Activated B cell treated with CpG ODN at 0.5 μM for 24 hours (primary cell): Measurements from ENCODE around the gene CD300E. TPM values are rescaled to one million over a fixed set of nuclear protein-coding genes. Genes with fewer than 3 reads are reported as not detected.

Experiments used
- ATAC-seq: fragments of 200-7000 bp; cut with Tn5 transposase; one replicate; pipeline ENCODE4 v1.10.0; 2021; ENCODE audit warnings: low read depth, mild to moderate bottlenecking, moderate library complexity
- CTCF ChIA-PET: fragments of 350-600 bp; sonication (Branson Sonifier 250); formaldehyde crosslinking; loops from one replicate; lab custom pipeline; 2021; ENCODE audit warnings: antibody characterized with exemption; lab: Charles Lee
- POLR2A ChIA-PET: fragments of 350-600 bp; sonication (Branson Sonifier 250); formaldehyde crosslinking; loops from one replicate; lab custom pipeline; 2021; ENCODE audit warnings: antibody characterized with exemption; lab: Charles Lee
- DNase-seq: peaks from one replicate; pipeline ENCODE4 v3.0.0; 2022
- H3K27ac Mint-ChIP-seq: one replicate; pipeline ENCODE4 v1.8.0; 2020; ENCODE audit warnings: mixed read lengths
- H3K27me3 Mint-ChIP-seq: one replicate; pipeline ENCODE4 v1.8.0; 2021; ENCODE audit warnings: mixed read lengths
- H3K36me3 Mint-ChIP-seq: one replicate; pipeline ENCODE4 v1.8.0; 2021; ENCODE audit warnings: low read depth, mixed read lengths
- H3K4me1 Mint-ChIP-seq: one replicate; pipeline ENCODE4 v1.8.0; 2021; ENCODE audit warnings: mixed read lengths
- H3K4me3 Mint-ChIP-seq: one replicate; pipeline ENCODE4 v1.8.0; 2020; ENCODE audit warnings: mild to moderate bottlenecking, mixed read lengths
- H3K9me3 Mint-ChIP-seq: one replicate; pipeline ENCODE4 v1.8.0; 2020; ENCODE audit warnings: mixed read lengths
- CTCF ChIP-seq: fragments of 200-600 bp; IDR thresholded peaks from one replicate; pipeline ENCODE4 v1.8.0; 2022; ENCODE audit warnings: antibody characterized with exemption, mild to moderate bottlenecking
- intact Hi-C: fragments of 100-400 bp; cut with micrococcal nuclease; formaldehyde crosslinking; loops from one replicate; pipeline ENCODE4 v1.15.1; 2024
- total RNA-seq: library from RNA; stranded (reverse); gene quantifications from 2 replicates; pipeline ENCODE4 v1.2.3, GENCODE V29; 2022

CD300E gene
- 0.09 and 0.29 TPM in 2 replicates for total RNA-seq

GRCh38 chr17:74623693-74624093, at the start of gene CD300E:
Gene CD300E (minus strand): TSS chr17:74623738. CDS start chr17:74623621, 117 bp downstream.
- intact Hi-C loops, result no loop called here
- H3K27ac Mint-ChIP-seq, result peak within 1 kb of the TSS; percentile 8
- ChIA-PET POLR2A (no interaction called here), CTCF (no interaction called here)
- H3K4me3 Mint-ChIP-seq, result no peak within 1 kb of the TSS
- no peak for DNase-seq
- TF ChIP-seq CTCF, result no peak
- peaks cover 30% of the 10 kb centered on the region for H3K27me3 Mint-ChIP-seq
- no peak for ATAC-seq
- H3K4me1 Mint-ChIP-seq, result peaks cover 2% of the 10 kb centered on the region
- H3K9me3 Mint-ChIP-seq, result no peaks in the 10 kb centered on the region
- H3K36me3 Mint-ChIP-seq, result no peaks in the 10 kb centered on the region

GRCh38 chr17:74671031-74671771, 47.7 kb upstream of the CD300E start:
- H3K36me3 Mint-ChIP-seq, result no peaks in the 10 kb centered on the region
- ChIA-PET POLR2A (no interaction called here), CTCF (interaction anchor here (1.3 to 2.3 kb wide), 2 partner anchors 14 to 67 kb away, joined by 4 to 10 read pairs; no protein-coding TSS in a partner anchor)
- no peaks in the 10 kb centered on the region for H3K9me3 Mint-ChIP-seq
- intact Hi-C loops, result no loop called here
- TF ChIP-seq CTCF, result no peak
- no peak overlapping the region for H3K4me3 Mint-ChIP-seq
- H3K4me1 Mint-ChIP-seq, result peaks cover 3% of the 10 kb centered on the region
- H3K27me3 Mint-ChIP-seq, result peaks cover 66% of the 10 kb centered on the region
- DNase-seq (peak; percentile 29), ATAC-seq (peak; percentile 77)
- no peak overlapping the region for H3K27ac Mint-ChIP-seq

- peaks cover 3% of the 10 kb centered on the region for H3K4me1 Mint-ChIP-seq
- POLR2A ChIA-PET, result no interaction called here
- peaks cover 62% of the 10 kb centered on the region for H3K27me3 Mint-ChIP-seq
- CTCF ChIA-PET, result interaction anchor here (2.3 kb wide), 1 partner anchor 13 kb away, joined by 10 read pairs; no protein-coding TSS in a partner anchor
- intact Hi-C loops, result no loop called here
- no peak overlapping the region for H3K27ac Mint-ChIP-seq
- H3K36me3 Mint-ChIP-seq, result no peaks in the 10 kb centered on the region
- no peak for DNase-seq
- H3K9me3 Mint-ChIP-seq, result no peaks in the 10 kb centered on the region
- TF ChIP-seq CTCF, result no peak
- ATAC-seq, result no peak
- no peak overlapping the region for H3K4me3 Mint-ChIP-seq
Measured at GRCh38 chr17:74670329-74670728, 46.8 kb upstream of the CD300E start.

DNA sequence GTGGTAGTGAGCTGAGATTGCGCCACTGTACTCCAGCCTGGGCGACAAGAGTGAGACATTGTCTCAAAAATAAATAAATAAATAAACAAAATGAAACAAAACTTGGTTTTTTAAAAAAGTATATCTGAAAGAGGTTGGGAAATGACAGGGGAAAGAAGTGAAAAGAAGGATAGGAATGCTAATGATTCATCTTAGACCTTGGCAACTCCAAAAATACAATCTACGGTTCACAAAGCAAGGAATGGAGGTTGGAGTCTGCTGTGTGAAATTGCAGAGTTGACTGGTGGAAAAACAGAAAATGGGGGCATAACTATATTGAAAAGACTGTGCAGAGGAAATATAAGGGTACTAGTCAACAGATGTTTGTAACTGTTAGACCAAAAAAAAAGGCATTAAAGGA, 40.0 kb upstream of the CD300E start:
- DNase-seq (no peak), ATAC-seq (no peak)
- Mint-ChIP-seq H3K4me3 (no peak overlapping the region), H3K27ac (no peak overlapping the region), H3K36me3 (no peaks in the 10 kb centered on the region), H3K9me3 (peaks cover 4% of the 10 kb centered on the region), H3K27me3 (peaks cover 51% of the 10 kb centered on the region), H3K4me1 (no peaks in the 10 kb centered on the region)
- no peak for TF ChIP-seq CTCF
- CTCF ChIA-PET, result interaction anchor here (0.6 kb wide), 1 partner anchor 203 kb away, joined by 3 read pairs; no protein-coding TSS in a partner anchor
- intact Hi-C loops, result no loop called here
- POLR2A ChIA-PET, result interaction anchor here (1.0 kb wide), 1 partner anchor 76 kb away, joined by 3 read pairs; no protein-coding TSS in a partner anchor

DNA sequence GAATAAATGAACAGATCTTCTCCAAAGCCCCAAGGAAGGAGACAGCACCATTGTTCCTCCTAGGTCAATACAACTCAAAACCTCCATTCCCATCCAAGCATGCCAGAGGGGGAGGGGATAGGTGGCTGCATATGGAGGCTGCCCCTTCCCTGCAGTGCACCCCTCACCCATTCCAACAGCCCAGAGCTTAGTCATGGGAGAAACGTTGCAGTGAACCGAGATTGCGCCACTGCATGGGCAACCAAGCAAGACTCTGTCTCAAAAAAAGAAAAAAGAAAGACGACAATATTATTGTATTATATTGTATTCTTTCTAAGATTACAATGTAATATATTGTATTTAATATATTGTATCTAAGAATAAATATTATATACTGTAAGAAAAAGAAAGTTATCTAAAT, 36.4 kb upstream of the CD300E start:
- peaks cover 43% of the 10 kb centered on the region for H3K27me3 Mint-ChIP-seq
- no peaks in the 10 kb centered on the region for H3K36me3 Mint-ChIP-seq
- peaks cover 4% of the 10 kb centered on the region for H3K9me3 Mint-ChIP-seq
- ATAC-seq, result no peak
- ChIA-PET CTCF (interaction anchor here (0.9 to 1.4 kb wide), 3 partner anchors 26 to 111 kb away, joined by 3 to 8 read pairs (median 3); no protein-coding TSS in a partner anchor), POLR2A (interaction anchor here (0.7 to 2.1 kb wide), 2 partner anchors 76 to 78 kb away, joined by 3 to 5 read pairs; no protein-coding TSS in a partner anchor)
- TF ChIP-seq CTCF, result no peak
- H3K4me1 Mint-ChIP-seq, result peaks cover 4% of the 10 kb centered on the region
- DNase-seq, result no peak
- no peak overlapping the region for H3K4me3 Mint-ChIP-seq
- intact Hi-C loops, result loop anchor here (5.0 kb wide), 1 partner anchor 297 kb away; no protein-coding TSS in a partner anchor
- H3K27ac Mint-ChIP-seq, result no peak overlapping the region
